ENCODE data around the gene EDEM2.

The EDEM2 gene

DNA sequence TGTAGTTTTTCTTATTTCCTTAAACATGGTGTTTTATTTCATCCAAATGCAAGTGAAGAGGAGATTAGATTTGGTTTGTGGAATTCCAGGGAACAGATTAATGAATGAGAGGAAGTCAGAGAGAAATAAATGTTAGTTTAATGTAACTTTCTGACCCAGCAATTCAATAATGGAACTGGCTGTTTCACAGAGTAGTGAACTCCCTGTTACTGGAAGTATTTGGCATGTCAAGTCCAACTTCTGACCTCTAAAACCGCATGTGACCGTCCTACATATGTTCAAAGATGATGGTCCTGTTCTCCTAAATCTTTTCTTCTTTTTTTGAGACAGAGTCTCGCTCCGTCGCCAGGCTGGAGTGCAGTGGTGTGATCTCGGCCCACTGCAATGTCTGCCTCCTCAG is 43.4 kb upstream of the EDEM2 start:
- TF ChIP-seq SIN3A (IDR thresholded peaks at IDR 0.05; ENCODE audit: borderline replicate concordance, insufficient read depth, low read length) (no peak), TAF1 (IDR thresholded peaks at IDR 0.05; ENCODE audit: borderline replicate concordance, insufficient read depth, low read length) (no peak), POLR2AphosphoS5 (IDR thresholded peaks at IDR 0.05; ENCODE audit: low read depth, low read length) (no peak), FOXP2 (optimal IDR thresholded peaks at IDR 0.05; ENCODE audit: borderline replicate concordance, extremely low read depth, extremely low read length, insufficient read depth) (no peak)
- TF ChIP-seq, protein P1, sequence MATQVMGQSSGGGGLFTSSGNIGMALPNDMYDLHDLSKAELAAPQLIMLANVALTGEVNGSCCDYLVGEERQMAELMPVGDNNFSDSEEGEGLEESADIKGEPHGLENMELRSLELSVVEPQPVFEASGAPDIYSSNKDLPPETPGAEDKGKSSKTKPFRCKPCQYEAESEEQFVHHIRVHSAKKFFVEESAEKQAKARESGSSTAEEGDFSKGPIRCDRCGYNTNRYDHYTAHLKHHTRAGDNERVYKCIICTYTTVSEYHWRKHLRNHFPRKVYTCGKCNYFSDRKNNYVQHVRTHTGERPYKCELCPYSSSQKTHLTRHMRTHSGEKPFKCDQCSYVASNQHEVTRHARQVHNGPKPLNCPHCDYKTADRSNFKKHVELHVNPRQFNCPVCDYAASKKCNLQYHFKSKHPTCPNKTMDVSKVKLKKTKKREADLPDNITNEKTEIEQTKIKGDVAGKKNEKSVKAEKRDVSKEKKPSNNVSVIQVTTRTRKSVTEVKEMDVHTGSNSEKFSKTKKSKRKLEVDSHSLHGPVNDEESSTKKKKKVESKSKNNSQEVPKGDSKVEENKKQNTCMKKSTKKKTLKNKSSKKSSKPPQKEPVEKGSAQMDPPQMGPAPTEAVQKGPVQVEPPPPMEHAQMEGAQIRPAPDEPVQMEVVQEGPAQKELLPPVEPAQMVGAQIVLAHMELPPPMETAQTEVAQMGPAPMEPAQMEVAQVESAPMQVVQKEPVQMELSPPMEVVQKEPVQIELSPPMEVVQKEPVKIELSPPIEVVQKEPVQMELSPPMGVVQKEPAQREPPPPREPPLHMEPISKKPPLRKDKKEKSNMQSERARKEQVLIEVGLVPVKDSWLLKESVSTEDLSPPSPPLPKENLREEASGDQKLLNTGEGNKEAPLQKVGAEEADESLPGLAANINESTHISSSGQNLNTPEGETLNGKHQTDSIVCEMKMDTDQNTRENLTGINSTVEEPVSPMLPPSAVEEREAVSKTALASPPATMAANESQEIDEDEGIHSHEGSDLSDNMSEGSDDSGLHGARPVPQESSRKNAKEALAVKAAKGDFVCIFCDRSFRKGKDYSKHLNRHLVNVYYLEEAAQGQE (IDR thresholded peaks at IDR 0.05; ENCODE audit: insufficient read depth in 1 of 2, low read depth in 2 of 2, low read length in 2 of 2): no peak

DNA sequence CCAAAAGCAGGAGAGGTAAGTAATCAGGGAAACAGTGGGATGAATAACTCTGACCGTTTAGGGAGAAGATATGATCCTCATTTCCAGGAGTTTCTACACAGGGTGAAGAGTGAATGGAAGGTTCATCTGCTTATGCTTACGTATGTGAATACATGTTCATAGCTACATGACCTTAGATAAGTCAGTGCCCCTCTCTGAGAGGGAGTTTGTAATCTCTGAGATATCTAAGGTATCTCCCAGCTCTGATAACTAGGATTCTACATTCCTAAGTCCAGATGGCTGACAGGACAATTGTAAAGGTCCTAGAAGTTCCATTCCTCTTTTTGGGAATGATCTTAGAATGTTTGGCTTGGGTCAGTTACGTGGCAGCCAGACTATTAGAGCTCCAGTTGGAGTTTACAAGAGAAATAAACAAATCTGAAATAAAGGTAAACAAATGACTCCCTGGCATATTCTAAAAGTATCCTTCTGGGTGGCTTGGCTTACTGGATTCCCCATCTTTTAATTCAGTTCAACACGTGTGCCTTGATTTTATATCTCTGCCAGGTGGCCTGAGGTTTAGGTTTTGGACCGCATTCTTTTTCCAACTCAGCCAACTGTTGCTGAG is 40.6 kb upstream of the EDEM2 start:
- TF ChIP-seq, protein P1 (IDR thresholded peaks at IDR 0.05; ENCODE audit: insufficient read depth in 1 of 2, low read depth in 2 of 2, low read length in 2 of 2): no peak
- TF ChIP-seq FOXP2 (optimal IDR thresholded peaks at IDR 0.05; ENCODE audit: borderline replicate concordance, extremely low read depth, extremely low read length, insufficient read depth) (no peak), POLR2AphosphoS5 (IDR thresholded peaks at IDR 0.05; ENCODE audit: low read depth, low read length) (no peak), SIN3A (IDR thresholded peaks at IDR 0.05; ENCODE audit: borderline replicate concordance, insufficient read depth, low read length) (no peak), TAF1 (IDR thresholded peaks at IDR 0.05; ENCODE audit: borderline replicate concordance, insufficient read depth, low read length) (no peak)

DNA sequence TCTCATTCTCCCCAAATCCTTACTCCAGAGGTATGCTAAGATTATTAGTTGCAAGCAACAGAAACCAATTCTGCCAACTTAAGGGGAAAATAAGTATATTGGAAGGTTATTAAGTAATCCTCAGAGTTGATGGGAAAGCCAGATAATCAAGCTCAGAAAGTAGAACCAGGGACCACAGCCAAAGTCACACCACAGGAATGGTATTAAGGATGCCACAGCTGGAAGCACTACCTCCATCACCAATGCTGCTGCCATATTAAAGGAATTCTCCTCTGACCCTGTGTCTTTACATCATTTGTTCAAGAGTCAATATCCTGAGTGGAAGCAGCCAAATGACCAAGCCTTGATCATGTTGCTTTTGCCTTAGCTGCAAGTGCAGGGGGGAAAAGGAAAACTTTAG is 34.6 kb upstream of the EDEM2 start:
- TF ChIP-seq, protein P1 (IDR thresholded peaks at IDR 0.05; ENCODE audit: insufficient read depth in 1 of 2, low read depth in 2 of 2, low read length in 2 of 2): no peak
- no peak for TF ChIP-seq TAF1 (IDR thresholded peaks at IDR 0.05; ENCODE audit: borderline replicate concordance, insufficient read depth, low read length)
- TF ChIP-seq SIN3A (IDR thresholded peaks at IDR 0.05; ENCODE audit: borderline replicate concordance, insufficient read depth, low read length): no peak
- TF ChIP-seq FOXP2 (optimal IDR thresholded peaks at IDR 0.05; ENCODE audit: borderline replicate concordance, extremely low read depth, extremely low read length, insufficient read depth): no peak
- no peak for TF ChIP-seq POLR2AphosphoS5 (IDR thresholded peaks at IDR 0.05; ENCODE audit: low read depth, low read length)

DNA sequence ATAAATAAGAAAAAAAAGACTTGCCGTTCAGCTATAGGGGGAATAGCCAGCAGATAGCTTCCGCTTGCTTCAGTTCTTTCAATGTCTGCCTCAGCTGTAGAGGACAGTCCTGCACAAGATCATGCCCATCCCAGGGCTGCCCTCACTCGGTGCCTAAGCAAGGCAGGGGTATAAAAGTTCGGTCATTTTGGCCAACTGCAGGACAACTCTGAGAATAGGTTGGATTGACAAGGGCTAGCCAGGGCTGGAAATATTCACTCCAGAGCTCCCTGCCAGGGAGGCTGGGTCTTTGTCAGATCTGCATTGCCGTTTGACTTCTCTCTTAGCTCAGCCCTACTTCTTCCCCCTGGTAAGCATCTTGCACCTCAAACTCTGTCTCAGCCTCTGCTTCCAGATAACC is 33.1 kb upstream of the EDEM2 start:
- TF ChIP-seq SIN3A (IDR thresholded peaks at IDR 0.05; ENCODE audit: borderline replicate concordance, insufficient read depth, low read length) (no peak), FOXP2 (optimal IDR thresholded peaks at IDR 0.05; ENCODE audit: borderline replicate concordance, extremely low read depth, extremely low read length, insufficient read depth) (no peak), POLR2AphosphoS5 (IDR thresholded peaks at IDR 0.05; ENCODE audit: low read depth, low read length) (no peak), TAF1 (IDR thresholded peaks at IDR 0.05; ENCODE audit: borderline replicate concordance, insufficient read depth, low read length) (no peak)
- TF ChIP-seq, protein P1 (IDR thresholded peaks at IDR 0.05; ENCODE audit: insufficient read depth in 1 of 2, low read depth in 2 of 2, low read length in 2 of 2): no peak
